HUDEP-2 (cell line): Measurements from ENCODE around the gene MYEF2.

Source experiments
- DNase-seq, 76 experiments: peaks; one replicate each; lab custom pipeline; 2025; ENCODE audit not compliant: unreplicated experiment in 76 of 76; lab: John Stamatoyannopoulos, UW

The MYEF2 gene

DNA sequence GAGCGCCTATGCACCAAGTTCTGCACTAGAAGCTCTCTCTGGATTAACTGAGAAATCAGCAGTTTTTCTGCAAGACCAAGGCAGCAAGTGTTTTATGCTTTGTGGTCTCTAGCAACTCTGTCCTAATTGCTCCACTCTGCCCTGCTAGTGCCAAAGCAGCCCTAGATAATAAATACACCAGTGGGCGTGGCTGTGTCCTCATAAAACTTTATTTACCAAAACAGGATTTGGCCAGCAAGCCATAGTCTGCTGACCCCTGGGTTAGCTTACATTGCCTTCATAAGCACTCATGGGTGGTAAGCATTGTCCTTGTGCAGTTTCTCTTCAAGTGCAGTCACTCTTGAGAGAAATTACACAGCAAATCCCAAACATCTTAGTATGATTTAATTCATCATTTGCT, 88.0 kb downstream of the MYEF2 start:
- DNase-seq: no peak

DNA sequence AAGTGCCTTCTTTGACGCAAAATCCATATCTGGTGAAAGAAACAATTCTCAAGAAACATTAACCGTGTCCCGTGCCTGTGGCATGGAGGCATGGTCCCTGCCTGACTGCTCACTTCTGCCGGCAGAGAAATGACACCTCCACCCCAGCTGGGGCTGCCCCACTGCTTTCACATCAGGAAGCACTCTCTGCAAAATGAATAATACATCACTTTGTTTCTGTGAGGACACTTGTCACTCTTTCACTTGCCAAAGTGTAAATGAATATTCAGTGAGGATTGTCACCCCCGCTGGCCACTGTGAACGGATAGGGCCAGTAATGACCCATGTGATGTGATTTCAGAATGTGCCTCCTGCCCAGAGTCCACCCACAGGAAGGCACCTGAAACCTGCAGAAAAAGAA, 88.4 kb downstream of the MYEF2 start:
- no peak for DNase-seq

DNA sequence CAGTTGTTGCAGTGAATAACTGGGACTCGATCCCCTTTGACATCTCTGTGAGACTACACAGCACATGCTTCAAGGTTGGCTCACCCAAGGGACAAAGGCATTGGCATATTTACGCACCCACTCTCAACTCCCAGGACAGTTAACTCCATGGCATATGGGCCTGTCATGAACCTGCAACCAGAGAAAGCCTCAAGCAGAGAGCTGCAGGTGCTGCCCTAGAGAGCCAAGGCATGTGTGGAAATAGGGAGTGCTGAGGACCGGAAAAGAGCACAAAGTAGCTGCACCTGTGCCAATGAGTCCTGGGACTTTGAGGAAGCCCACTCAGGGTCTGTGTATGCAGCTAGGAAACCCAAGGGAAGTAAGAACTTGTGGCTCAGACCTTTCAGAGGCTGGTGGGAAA, 90.3 kb downstream of the MYEF2 start:
- no peak for DNase-seq

DNA sequence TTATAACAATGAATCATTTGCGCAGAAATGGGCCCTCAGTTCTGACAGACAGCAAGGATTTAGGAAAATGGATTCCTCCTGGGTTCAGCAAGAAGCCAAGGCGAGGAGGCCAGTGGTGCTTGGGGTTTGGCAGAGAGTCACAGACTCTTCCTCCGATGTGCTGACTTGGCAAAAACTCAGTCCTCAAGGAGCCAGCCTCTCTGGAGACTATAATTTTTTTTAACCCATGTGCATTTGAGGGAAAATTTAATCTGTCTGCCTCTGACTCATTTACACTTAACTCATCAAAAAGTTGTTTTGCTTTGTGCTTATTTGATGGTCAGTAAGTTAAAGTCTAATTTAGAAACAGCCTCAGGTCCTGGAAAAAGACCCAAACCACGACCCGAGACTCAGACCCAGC, 91.5 kb downstream of the MYEF2 start:
- DNase-seq: no peak

DNA sequence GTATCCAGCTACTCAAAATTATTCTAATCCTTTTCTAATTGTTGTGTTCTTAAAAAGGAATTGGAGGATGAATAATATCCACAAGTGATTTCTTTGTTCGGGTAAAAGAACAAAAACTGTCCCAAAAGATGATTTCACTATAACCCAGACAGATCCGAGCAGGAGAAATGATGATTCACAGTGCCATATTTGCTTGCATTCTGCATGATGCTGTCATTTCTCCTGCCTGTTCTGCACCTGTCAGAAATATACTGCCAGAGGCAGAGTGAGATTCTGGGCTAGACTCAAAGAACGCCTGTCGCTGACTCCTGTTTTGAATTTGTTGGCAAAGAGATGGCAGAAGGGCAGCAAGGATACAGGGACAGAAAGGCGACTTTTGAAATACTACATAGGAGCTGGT, 92.0 kb downstream of the MYEF2 start:
- no peak for DNase-seq

DNA sequence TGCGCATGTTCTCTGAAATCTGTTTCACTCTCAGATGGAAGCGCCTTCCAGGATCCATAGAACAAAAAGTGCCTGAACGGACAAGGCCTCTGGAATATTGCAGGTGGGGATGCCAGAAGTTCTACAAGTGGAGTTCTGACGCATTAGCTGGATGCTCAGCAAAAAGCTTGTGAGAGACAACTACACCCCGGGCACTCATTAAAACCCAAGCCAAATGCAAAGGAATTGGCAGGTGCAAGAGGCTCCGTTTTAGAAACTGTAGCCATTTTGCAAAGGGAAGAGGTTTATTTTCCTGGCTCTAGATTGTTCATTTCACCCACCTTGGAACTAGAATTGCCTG, 92.5 kb downstream of the MYEF2 start:
- DNase-seq: no peak

DNA sequence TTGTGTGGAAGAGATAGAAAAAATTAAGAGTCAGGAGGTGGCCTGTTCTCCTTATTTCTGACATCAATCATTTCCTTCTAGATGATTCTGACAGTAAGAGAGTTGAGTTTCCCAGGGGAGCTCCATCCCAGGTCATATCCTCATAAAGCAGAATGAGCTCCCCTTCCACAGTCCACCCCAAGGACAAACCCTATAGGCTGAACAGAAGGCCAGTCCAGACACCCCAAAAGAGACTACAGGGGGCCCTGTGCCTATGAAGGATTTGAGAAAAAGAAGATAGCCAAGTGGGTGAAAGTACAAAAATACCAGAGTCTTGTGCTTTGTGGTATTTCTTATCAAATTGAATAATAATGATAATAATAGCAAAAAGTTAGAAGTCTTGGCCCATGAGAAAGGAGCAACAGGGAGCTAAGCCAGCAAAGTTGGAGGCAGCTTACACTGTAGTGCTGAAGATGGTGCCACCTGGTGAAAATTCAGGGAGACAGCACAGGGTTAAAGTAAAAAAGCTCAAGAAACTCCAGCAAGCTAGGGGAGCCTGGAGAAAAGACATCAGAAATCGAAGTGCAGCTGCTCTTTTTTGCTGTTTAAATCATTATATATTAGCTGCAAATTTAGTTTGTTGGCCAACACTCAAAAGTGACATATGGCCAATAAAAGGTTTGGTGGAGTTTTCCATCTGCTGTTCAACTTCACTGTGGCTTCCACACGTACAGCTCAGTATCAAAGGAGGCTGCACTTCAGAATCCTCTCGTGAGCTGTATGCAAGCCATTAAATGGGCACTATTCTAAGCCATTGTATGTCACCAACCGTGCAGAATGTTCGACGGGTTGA, 93.1 kb downstream of the MYEF2 start:
- peak in 6 of 76 experiments; percentile 1 to 18 (median 8) for DNase-seq
